DMS53 treated with DMSO at 0.1 percent for 48 hours (cell line): ENCODE data around the gene TTC3.
A peak's percentile ranks its signal among the peaks of the same experiment; 100 is the strongest.

Experiments
- DNase-seq: peaks from one replicate; lab custom pipeline; 2025; ENCODE audit not compliant: unreplicated experiment; lab: John Stamatoyannopoulos, UW

TTC3 gene

GRCh38 chr21:37059181-37059580 is 13.9 kb upstream of the TTC3 start:
- DNase-seq, result no peak

GRCh38 chr21:37060296-37060695 is 12.8 kb upstream of the TTC3 start:
- peak; percentile 94 for DNase-seq

- DNase-seq, result no peak
These were observed 11.0 kb upstream of the TTC3 start for GRCh38 chr21:37061926-37062592.

GRCh38 chr21:37062593-37062935 is 10.5 kb upstream of the TTC3 start:
- no peak for DNase-seq

GRCh38 chr21:37063433-37063832 is 9.6 kb upstream of the TTC3 start:
- no peak for DNase-seq

GRCh38 chr21:37064841-37065240 is 8.2 kb upstream of the TTC3 start:
- DNase-seq, result no peak

- DNase-seq, result no peak
These were observed 7.4 kb upstream of the TTC3 start for GRCh38 chr21:37065561-37066177.

- no peak for DNase-seq
These were observed 1.3 kb upstream of the TTC3 start for GRCh38 chr21:37071561-37072273.

GRCh38 chr21:37072274-37072987 is 623 bp upstream of the TTC3 start:
- DNase-seq, result peak; percentile 28

- DNase-seq, result no peak
These were observed 553 bp downstream of the TTC3 start for GRCh38 chr21:37073417-37074196.

GRCh38 chr21:37074197-37074510 is 1.1 kb downstream of the TTC3 start:
- no peak for DNase-seq

- no peak for DNase-seq
These were observed 1.5 kb downstream of the TTC3 start for GRCh38 chr21:37074546-37074945.

- DNase-seq, result no peak
These were observed 2.2 kb downstream of the TTC3 start for GRCh38 chr21:37075214-37075770.

GRCh38 chr21:37076087-37076850 is 3.2 kb downstream of the TTC3 start:
- DNase-seq, result no peak

GRCh38 chr21:37077403-37077802 is 4.3 kb downstream of the TTC3 start:
- DNase-seq, result no peak

- DNase-seq, result no peak
These were observed 6.3 kb downstream of the TTC3 start for GRCh38 chr21:37079211-37079824.

GRCh38 chr21:37082375-37082774 is 9.3 kb downstream of the TTC3 start:
- DNase-seq, result no peak

- no peak for DNase-seq
These were observed 9.9 kb downstream of the TTC3 start for GRCh38 chr21:37082856-37083528.

- DNase-seq, result no peak
These were observed 12.7 kb downstream of the TTC3 start for GRCh38 chr21:37085726-37086125.
